ENCODE measurements around the gene NUTM2F. TPM values are rescaled to one million over a fixed set of nuclear protein-coding genes. Genes with fewer than 3 reads are reported as not detected.
"Not testable (repeated sequence)": the region's sequence is repeated elsewhere in the genome, so short reads cannot be mapped to it uniquely, and the experiment has no call there.

The NUTM2F gene
- polyA plus RNA-seq, 4 donors = not detected

GRCh38 chr9:94323153-94323798 lies 5.2 kb downstream of the NUTM2F start:
- H3K27ac ChIP-seq (ENCODE audit: low read depth in 1 of 3, low read length in 2 of 3); H3K9me3 ChIP-seq (ENCODE audit: control insufficient read depth in 2 of 2, insufficient read depth in 1 of 2, low read depth in 1 of 2, low read length in 1 of 2); H3K4me1 ChIP-seq (ENCODE audit: control insufficient read depth in 3 of 3, insufficient read depth in 2 of 3, low read depth in 1 of 3, low read length in 2 of 3); H3K36me3 ChIP-seq (ENCODE audit: control insufficient read depth in 3 of 3, insufficient read depth in 2 of 3, low read depth in 1 of 3, low read length in 3 of 3); H3K4me3 ChIP-seq (ENCODE audit: low read depth in 1 of 3, low read length in 3 of 3); DNase-seq; H3K27me3 ChIP-seq (ENCODE audit: control insufficient read depth in 3 of 3, insufficient read depth in 3 of 3, low read length in 3 of 3); FAIRE-seq: not testable (repeated sequence)
- 81 to 87% (median 86%) methylated on average over 10 to 12 of the region's 18 CpGs for WGBS, 3 donors

- 82 to 86% (median 82%) methylated on average over 5 to 7 of the region's 9 CpGs for WGBS, 3 donors
- not testable (repeated sequence) for H3K9me3 ChIP-seq (ENCODE audit: control insufficient read depth in 2 of 2, insufficient read depth in 1 of 2, low read depth in 1 of 2, low read length in 1 of 2); FAIRE-seq; H3K27ac ChIP-seq (ENCODE audit: low read depth in 1 of 3, low read length in 2 of 3); H3K36me3 ChIP-seq (ENCODE audit: control insufficient read depth in 3 of 3, insufficient read depth in 2 of 3, low read depth in 1 of 3, low read length in 3 of 3); H3K27me3 ChIP-seq (ENCODE audit: control insufficient read depth in 3 of 3, insufficient read depth in 3 of 3, low read length in 3 of 3); DNase-seq; H3K4me1 ChIP-seq (ENCODE audit: control insufficient read depth in 3 of 3, insufficient read depth in 2 of 3, low read depth in 1 of 3, low read length in 2 of 3); H3K4me3 ChIP-seq (ENCODE audit: low read depth in 1 of 3, low read length in 3 of 3)
Measured at GRCh38 chr9:94322342-94322940, 6.0 kb downstream of the NUTM2F start.

DNA sequence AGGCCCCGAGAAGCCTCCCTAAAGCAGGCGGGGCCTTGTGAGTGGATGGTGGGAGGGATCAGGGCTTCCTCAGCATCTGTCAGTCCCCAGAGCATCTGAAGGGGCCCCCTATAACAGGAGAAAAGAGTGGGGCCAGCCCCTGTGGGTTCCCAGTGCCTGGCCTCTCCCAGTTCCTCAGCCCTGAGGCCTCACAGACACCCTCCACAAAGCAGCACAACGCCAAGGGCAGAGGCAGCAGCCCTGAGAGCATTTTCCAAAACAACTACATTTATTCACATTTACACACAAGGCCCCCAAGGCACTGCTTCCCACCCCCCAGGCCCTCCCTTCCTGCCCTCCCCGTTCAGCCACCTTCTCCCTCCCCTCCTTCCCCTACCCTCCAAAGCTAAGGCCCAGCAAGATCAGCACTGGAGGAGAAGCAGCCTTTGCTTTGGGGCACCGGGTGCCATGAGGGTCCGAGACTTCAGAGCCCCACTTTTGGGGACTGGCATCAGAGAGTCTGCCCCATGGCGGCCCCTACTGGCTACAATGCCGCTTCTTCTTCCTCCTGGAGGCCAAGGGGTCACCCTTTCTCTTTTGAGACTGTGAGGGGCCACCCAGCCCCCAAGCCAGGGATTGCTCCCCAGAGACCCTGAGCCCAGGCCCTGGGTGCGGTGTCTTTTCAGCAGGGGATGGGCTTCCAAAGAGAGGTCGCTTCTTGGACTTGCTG lies 10.3 kb downstream of the NUTM2F start:
- not testable (repeated sequence) for FAIRE-seq; H3K36me3 ChIP-seq (ENCODE audit: control insufficient read depth in 3 of 3, insufficient read depth in 2 of 3, low read depth in 1 of 3, low read length in 3 of 3); H3K4me1 ChIP-seq (ENCODE audit: control insufficient read depth in 3 of 3, insufficient read depth in 2 of 3, low read depth in 1 of 3, low read length in 2 of 3); H3K27me3 ChIP-seq (ENCODE audit: control insufficient read depth in 3 of 3, insufficient read depth in 3 of 3, low read length in 3 of 3); H3K27ac ChIP-seq (ENCODE audit: low read depth in 1 of 3, low read length in 2 of 3); H3K9me3 ChIP-seq (ENCODE audit: control insufficient read depth in 2 of 2, insufficient read depth in 1 of 2, low read depth in 1 of 2, low read length in 1 of 2); DNase-seq; H3K4me3 ChIP-seq (ENCODE audit: low read depth in 1 of 3, low read length in 3 of 3)
- 80% methylated on average over 1 of the region's 10 CpGs; no CpG with 5 or more reads in 2 of the 3 donors for WGBS, 3 donors

GRCh38 chr9:94316236-94316635 lies 12.2 kb downstream of the NUTM2F start:
- not testable (repeated sequence) for H3K4me1 ChIP-seq (ENCODE audit: control insufficient read depth in 3 of 3, insufficient read depth in 2 of 3, low read depth in 1 of 3, low read length in 2 of 3); DNase-seq; FAIRE-seq; H3K27ac ChIP-seq (ENCODE audit: low read depth in 1 of 3, low read length in 2 of 3); H3K9me3 ChIP-seq (ENCODE audit: control insufficient read depth in 2 of 2, insufficient read depth in 1 of 2, low read depth in 1 of 2, low read length in 1 of 2); H3K27me3 ChIP-seq (ENCODE audit: control insufficient read depth in 3 of 3, insufficient read depth in 3 of 3, low read length in 3 of 3); H3K36me3 ChIP-seq (ENCODE audit: control insufficient read depth in 3 of 3, insufficient read depth in 2 of 3, low read depth in 1 of 3, low read length in 3 of 3); H3K4me3 ChIP-seq (ENCODE audit: low read depth in 1 of 3, low read length in 3 of 3)
- WGBS, 3 donors = 37% methylated on average over 2 of the region's 5 CpGs; no CpG with 5 or more reads in 2 of the 3 donors

- DNase-seq; H3K9me3 ChIP-seq (ENCODE audit: control insufficient read depth in 2 of 2, insufficient read depth in 1 of 2, low read depth in 1 of 2, low read length in 1 of 2); H3K27me3 ChIP-seq (ENCODE audit: control insufficient read depth in 3 of 3, insufficient read depth in 3 of 3, low read length in 3 of 3); FAIRE-seq; H3K4me3 ChIP-seq (ENCODE audit: low read depth in 1 of 3, low read length in 3 of 3); H3K36me3 ChIP-seq (ENCODE audit: control insufficient read depth in 3 of 3, insufficient read depth in 2 of 3, low read depth in 1 of 3, low read length in 3 of 3); H3K4me1 ChIP-seq (ENCODE audit: control insufficient read depth in 3 of 3, insufficient read depth in 2 of 3, low read depth in 1 of 3, low read length in 2 of 3); H3K27ac ChIP-seq (ENCODE audit: low read depth in 1 of 3, low read length in 2 of 3): not testable (repeated sequence)
- 92 to 95% methylated on average over 2 to 5 of the region's 15 CpGs; no CpG with 5 or more reads in 1 of the 3 donors for WGBS, 3 donors
Measured at GRCh38 chr9:94315034-94315984, 13.1 kb downstream of the NUTM2F start.

- DNase-seq (no peak), FAIRE-seq (no peak)
- Histone ChIP-seq H3K27ac (ENCODE audit: low read depth in 1 of 3, low read length in 2 of 3) (no peak overlapping the region), H3K9me3 (ENCODE audit: control insufficient read depth in 2 of 2, insufficient read depth in 1 of 2, low read depth in 1 of 2, low read length in 1 of 2) (peaks cover 0 to 2% of the 10 kb centered on the region in 2 donors), H3K4me1 (ENCODE audit: control insufficient read depth in 3 of 3, insufficient read depth in 2 of 3, low read depth in 1 of 3, low read length in 2 of 3) (peaks cover 0 to 4% (median 0%) of the 10 kb centered on the region in 3 donors), H3K27me3 (ENCODE audit: control insufficient read depth in 3 of 3, insufficient read depth in 3 of 3, low read length in 3 of 3) (peaks cover 0 to 2% (median 0%) of the 10 kb centered on the region in 3 donors), H3K4me3 (ENCODE audit: low read depth in 1 of 3, low read length in 3 of 3) (no peak overlapping the region), H3K36me3 (ENCODE audit: control insufficient read depth in 3 of 3, insufficient read depth in 2 of 3, low read depth in 1 of 3, low read length in 3 of 3) (peaks cover 0 to 9% (median 0%) of the 10 kb centered on the region in 3 donors)
Measured at GRCh38 chr9:94303321-94303720, 25.1 kb downstream of the NUTM2F start.

DNA sequence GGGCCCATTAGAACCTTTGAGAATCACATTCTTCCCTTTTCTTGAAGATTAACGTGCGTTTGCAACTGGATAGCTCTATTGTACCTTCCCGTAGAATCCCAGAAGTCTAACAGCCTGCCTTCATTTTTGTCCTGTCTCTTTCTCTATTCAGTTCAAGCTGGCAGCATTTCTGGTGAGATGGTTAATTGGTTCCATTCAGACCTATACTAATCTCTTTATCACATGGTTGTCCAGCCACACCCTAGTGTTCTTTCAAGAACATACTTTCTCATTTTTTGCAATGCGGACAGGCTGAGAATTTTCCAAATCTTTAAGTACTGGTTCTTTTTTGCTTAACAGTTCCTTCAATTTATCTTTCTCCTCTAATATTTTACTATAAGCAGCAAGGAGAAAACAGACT lies 26.0 kb downstream of the NUTM2F start:
- Histone ChIP-seq H3K27ac (ENCODE audit: low read depth in 1 of 3, low read length in 2 of 3) (no peak overlapping the region), H3K9me3 (ENCODE audit: control insufficient read depth in 2 of 2, insufficient read depth in 1 of 2, low read depth in 1 of 2, low read length in 1 of 2) (peaks cover 0 to 2% of the 10 kb centered on the region in 2 donors), H3K4me1 (ENCODE audit: control insufficient read depth in 3 of 3, insufficient read depth in 2 of 3, low read depth in 1 of 3, low read length in 2 of 3) (peaks cover 0 to 4% (median 0%) of the 10 kb centered on the region in 3 donors), H3K27me3 (ENCODE audit: control insufficient read depth in 3 of 3, insufficient read depth in 3 of 3, low read length in 3 of 3) (peaks cover 0 to 2% (median 0%) of the 10 kb centered on the region in 3 donors), H3K4me3 (ENCODE audit: low read depth in 1 of 3, low read length in 3 of 3) (no peak overlapping the region), H3K36me3 (ENCODE audit: control insufficient read depth in 3 of 3, insufficient read depth in 2 of 3, low read depth in 1 of 3, low read length in 3 of 3) (peaks cover 0 to 12% (median 0%) of the 10 kb centered on the region in 3 donors)
- WGBS, 3 donors = 93 to 96% (median 96%) methylated on average over 4 of the region's 4 CpGs
- FAIRE-seq (no peak), DNase-seq (no peak)

- WGBS, 3 donors = 83 to 90% (median 84%) methylated on average over 5 of the region's 5 CpGs
- no peak overlapping the region for H3K27ac ChIP-seq (ENCODE audit: low read depth in 1 of 3, low read length in 2 of 3)
- peaks cover 0 to 2% of the 10 kb centered on the region in 2 donors for H3K9me3 ChIP-seq (ENCODE audit: control insufficient read depth in 2 of 2, insufficient read depth in 1 of 2, low read depth in 1 of 2, low read length in 1 of 2)
- H3K4me3 ChIP-seq (ENCODE audit: low read depth in 1 of 3, low read length in 3 of 3) = no peak overlapping the region
- H3K36me3 ChIP-seq (ENCODE audit: control insufficient read depth in 3 of 3, insufficient read depth in 2 of 3, low read depth in 1 of 3, low read length in 3 of 3) = peaks cover 0 to 12% (median 0%) of the 10 kb centered on the region in 3 donors
- FAIRE-seq = no peak
- H3K4me1 ChIP-seq (ENCODE audit: control insufficient read depth in 3 of 3, insufficient read depth in 2 of 3, low read depth in 1 of 3, low read length in 2 of 3) = peaks cover 0 to 4% (median 0%) of the 10 kb centered on the region in 3 donors
- H3K27me3 ChIP-seq (ENCODE audit: control insufficient read depth in 3 of 3, insufficient read depth in 3 of 3, low read length in 3 of 3) = peaks cover 0 to 2% (median 0%) of the 10 kb centered on the region in 3 donors
- no peak for DNase-seq
Measured at GRCh38 chr9:94301583-94301982, 26.9 kb downstream of the NUTM2F start.
